IPS-15b (cell line): ENCODE results near the gene ZNF638.

ENCODE experiments used
- H3K27me3 ChIP-seq: one replicate; pipeline ENCODE4 v1.6.1; 2013; ENCODE audit warnings: low read length; ENCODE audit not compliant: control insufficient read depth, insufficient read depth
- H3K36me3 ChIP-seq: one replicate; pipeline ENCODE4 v1.6.1; 2013; ENCODE audit warnings: low read length; ENCODE audit not compliant: control insufficient read depth, insufficient read depth
- H3K4me1 ChIP-seq: one replicate; pipeline ENCODE4 v1.6.1; 2013; ENCODE audit warnings: mild to moderate bottlenecking, low read length; ENCODE audit not compliant: control insufficient read depth, insufficient read depth
- H3K4me3 ChIP-seq: one replicate; pipeline ENCODE4 v1.5.1; 2013; ENCODE audit warnings: low read depth, low read length
- H3K9ac ChIP-seq: one replicate; pipeline ENCODE4 v1.6.1; 2013; ENCODE audit warnings: low read depth, mild to moderate bottlenecking, low read length
- H3K9me3 ChIP-seq: one replicate; pipeline ENCODE4 v1.6.1; 2013; ENCODE audit warnings: mild to moderate bottlenecking, low read length; ENCODE audit not compliant: control insufficient read depth, insufficient read depth

Gene ZNF638

GRCh38 chr2:71459084-71459431 is 127.5 kb downstream of the ZNF638 start:
- Histone ChIP-seq H3K4me1 (peaks cover 31% of the 10 kb centered on the region), H3K36me3 (no peaks in the 10 kb centered on the region), H3K9ac (no peak overlapping the region), H3K27me3 (peaks cover 60% of the 10 kb centered on the region), H3K4me3 (no peak overlapping the region), H3K9me3 (no peaks in the 10 kb centered on the region)

GRCh38 chr2:71460056-71460455 is 128.5 kb downstream of the ZNF638 start:
- Histone ChIP-seq H3K27me3 (peaks cover 60% of the 10 kb centered on the region), H3K36me3 (no peaks in the 10 kb centered on the region), H3K9me3 (no peaks in the 10 kb centered on the region), H3K4me3 (no peak overlapping the region), H3K9ac (no peak overlapping the region), H3K4me1 (peaks cover 25% of the 10 kb centered on the region)

- peaks cover 64% of the 10 kb centered on the region for H3K27me3 ChIP-seq
Measured at GRCh38 chr2:71460595-71461303, 129.2 kb downstream of the ZNF638 start.

GRCh38 chr2:71461304-71461671 is 129.7 kb downstream of the ZNF638 start:
- peaks cover 17% of the 10 kb centered on the region for H3K4me1 ChIP-seq
- H3K36me3 ChIP-seq: no peaks in the 10 kb centered on the region
- no peaks in the 10 kb centered on the region for H3K9me3 ChIP-seq
- H3K27me3 ChIP-seq: peaks cover 69% of the 10 kb centered on the region
- no peak overlapping the region for H3K4me3 ChIP-seq
- no peak overlapping the region for H3K9ac ChIP-seq

More at GRCh38 chr2:71460595-71461303, 129.2 kb downstream of the ZNF638 start:
- H3K4me3 ChIP-seq: no peak overlapping the region
- peaks cover 21% of the 10 kb centered on the region for H3K4me1 ChIP-seq
- no peaks in the 10 kb centered on the region for H3K36me3 ChIP-seq
- no peaks in the 10 kb centered on the region for H3K9me3 ChIP-seq
- H3K9ac ChIP-seq: no peak overlapping the region

- H3K36me3 ChIP-seq: no peaks in the 10 kb centered on the region
- peaks cover 76% of the 10 kb centered on the region for H3K27me3 ChIP-seq
- no peak overlapping the region for H3K4me3 ChIP-seq
- H3K9me3 ChIP-seq: no peaks in the 10 kb centered on the region
- H3K9ac ChIP-seq: no peak overlapping the region
- peaks cover 13% of the 10 kb centered on the region for H3K4me1 ChIP-seq
Measured at GRCh38 chr2:71462056-71462605, 130.5 kb downstream of the ZNF638 start.

- no peak overlapping the region for H3K9ac ChIP-seq
- H3K4me3 ChIP-seq: no peak overlapping the region
- no peaks in the 10 kb centered on the region for H3K9me3 ChIP-seq
- peaks cover 80% of the 10 kb centered on the region for H3K27me3 ChIP-seq
- H3K4me1 ChIP-seq: peaks cover 15% of the 10 kb centered on the region
- no peaks in the 10 kb centered on the region for H3K36me3 ChIP-seq
Measured at GRCh38 chr2:71462641-71463341, 131.2 kb downstream of the ZNF638 start.

GRCh38 chr2:71463342-71463654 is 131.7 kb downstream of the ZNF638 start:
- Histone ChIP-seq H3K4me1 (peaks cover 15% of the 10 kb centered on the region), H3K27me3 (peaks cover 85% of the 10 kb centered on the region), H3K9ac (no peak overlapping the region), H3K36me3 (no peaks in the 10 kb centered on the region), H3K4me3 (no peak overlapping the region), H3K9me3 (no peaks in the 10 kb centered on the region)

- Histone ChIP-seq H3K4me1 (peaks cover 15% of the 10 kb centered on the region), H3K27me3 (peaks cover 87% of the 10 kb centered on the region), H3K36me3 (no peaks in the 10 kb centered on the region), H3K4me3 (no peak overlapping the region), H3K9me3 (no peaks in the 10 kb centered on the region), H3K9ac (no peak overlapping the region)
Measured at GRCh38 chr2:71464389-71464788, 132.8 kb downstream of the ZNF638 start.

GRCh38 chr2:71465356-71465755 is 133.8 kb downstream of the ZNF638 start:
- H3K27me3 ChIP-seq: peaks cover 82% of the 10 kb centered on the region
- H3K9me3 ChIP-seq: no peaks in the 10 kb centered on the region
- no peak overlapping the region for H3K9ac ChIP-seq
- peaks cover 15% of the 10 kb centered on the region for H3K4me1 ChIP-seq
- no peaks in the 10 kb centered on the region for H3K36me3 ChIP-seq
- H3K4me3 ChIP-seq: peak overlapping the region; percentile 59

- peaks cover 13% of the 10 kb centered on the region for H3K4me1 ChIP-seq
- no peaks in the 10 kb centered on the region for H3K36me3 ChIP-seq
- H3K9me3 ChIP-seq: no peaks in the 10 kb centered on the region
- H3K9ac ChIP-seq: peak overlapping the region; percentile 37
- H3K4me3 ChIP-seq: peak overlapping the region; percentile 59
- peaks cover 81% of the 10 kb centered on the region for H3K27me3 ChIP-seq
Measured at GRCh38 chr2:71465961-71466300, 134.3 kb downstream of the ZNF638 start.

GRCh38 chr2:71466301-71467179 is 135.0 kb downstream of the ZNF638 start:
- peak overlapping the region; percentile 59 for H3K4me3 ChIP-seq
- H3K9me3 ChIP-seq: no peaks in the 10 kb centered on the region
- peaks cover 75% of the 10 kb centered on the region for H3K27me3 ChIP-seq
- H3K4me1 ChIP-seq: peaks cover 11% of the 10 kb centered on the region
- H3K9ac ChIP-seq: no peak overlapping the region
- no peaks in the 10 kb centered on the region for H3K36me3 ChIP-seq
